ENCODE measurements around the gene TMEM132E.

DNA sequence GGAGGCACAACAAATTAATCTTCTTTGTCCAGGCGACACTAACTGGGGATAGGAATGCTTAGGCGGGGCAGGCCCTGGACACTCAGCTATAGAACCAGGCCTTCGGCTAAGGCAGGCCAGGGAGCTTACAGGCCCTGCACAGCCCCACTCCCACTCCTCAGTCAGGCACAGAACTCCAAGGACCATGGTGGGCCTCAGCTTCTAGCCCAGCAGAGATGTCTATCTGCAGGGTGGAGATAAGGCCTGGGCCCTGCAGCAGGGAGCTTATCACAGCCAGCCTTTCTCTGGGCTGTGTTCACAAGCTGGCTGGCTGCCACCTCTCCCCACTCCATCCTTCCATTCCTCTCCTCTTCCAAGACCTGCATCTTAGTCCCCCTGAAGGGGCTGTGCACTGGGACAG is 68.1 kb downstream of the TMEM132E start:
- no peak for TF ChIP-seq CTCF (IDR thresholded peaks at IDR 0.05)
- no peak for TF ChIP-seq POLR2A (IDR thresholded peaks at IDR 0.05)

Data from adrenal gland (tissue), 5 donors.